T follicular helper cell (primary cell): ENCODE results near the gene ALDH1L1.
"Not testable (repeated sequence)": the region's sequence is repeated elsewhere in the genome, so short reads cannot be mapped to it uniquely, and the experiment has no call there.

ENCODE experiments used
- DNase-seq: peaks from one replicate; pipeline ENCODE4 v3.0.0-alpha.2; 2020; ENCODE audit warnings: low read depth

Gene ALDH1L1

DNA sequence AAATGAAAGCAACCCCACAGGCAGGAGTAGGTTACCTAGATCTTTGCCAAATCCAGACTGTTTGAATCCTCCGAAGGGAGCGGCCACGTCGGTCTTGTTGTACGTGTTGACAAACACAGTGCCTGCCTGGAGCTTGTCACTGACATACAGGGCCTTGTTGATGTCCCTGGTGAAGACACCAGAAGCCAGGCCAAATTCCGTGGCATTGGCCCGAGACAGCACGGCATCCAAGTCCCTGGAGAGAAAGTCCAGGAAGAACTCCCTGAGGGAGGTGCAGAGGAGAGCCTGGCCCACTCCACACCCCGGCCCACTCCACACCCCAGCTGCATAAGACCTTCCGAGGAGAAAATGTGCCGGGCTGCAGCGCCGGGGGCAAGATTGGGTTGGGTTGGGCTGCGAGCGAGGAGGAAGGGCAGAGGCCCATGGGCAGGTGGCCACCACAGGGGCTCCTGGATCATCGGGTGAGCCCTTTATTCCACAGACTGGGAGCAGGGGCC, 74.6 kb downstream of the ALDH1L1 start:
- DNase-seq, result no peak

DNA sequence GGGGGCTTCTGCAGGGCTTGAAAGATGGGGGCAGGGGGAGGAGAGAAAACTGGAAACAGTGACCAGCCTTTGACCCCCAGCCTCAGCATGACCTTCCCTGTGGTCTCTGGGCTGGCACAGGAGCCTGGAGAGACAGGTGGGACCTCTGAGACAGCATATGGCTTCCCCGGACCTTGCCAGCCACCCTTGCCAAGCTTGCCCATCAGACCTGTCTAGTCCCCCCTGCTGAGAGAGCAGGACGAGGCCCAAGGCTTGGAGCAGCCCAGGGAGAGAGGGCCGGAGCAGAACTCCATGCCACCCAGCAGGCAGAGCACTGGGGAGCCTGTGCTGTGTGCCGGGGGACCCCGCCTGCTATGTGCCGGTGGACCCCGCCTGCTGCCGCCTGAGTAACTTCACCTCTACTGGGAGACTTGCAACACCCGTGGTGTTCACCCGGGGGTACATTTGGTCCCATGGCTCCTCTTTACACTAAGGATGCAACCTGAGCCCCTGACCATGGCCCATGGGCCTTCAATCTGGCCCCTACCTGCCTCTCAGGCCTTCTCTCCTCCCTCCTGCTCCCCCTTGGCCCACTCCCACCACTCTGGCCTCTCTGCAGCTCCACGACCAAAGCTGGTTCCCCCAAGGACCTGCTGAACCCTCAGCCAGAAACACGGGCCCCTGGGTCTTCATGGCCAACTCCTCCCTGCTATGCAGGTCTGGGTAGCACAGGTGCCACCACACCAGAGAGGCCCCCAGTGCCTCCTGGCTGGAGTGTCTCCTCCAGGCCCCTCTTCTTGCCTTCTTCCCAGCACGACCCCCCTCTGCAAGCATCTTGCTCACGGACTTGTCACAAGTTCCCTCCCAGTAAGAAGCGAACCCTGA, 75.4 kb downstream of the ALDH1L1 start:
- no peak for DNase-seq

DNA sequence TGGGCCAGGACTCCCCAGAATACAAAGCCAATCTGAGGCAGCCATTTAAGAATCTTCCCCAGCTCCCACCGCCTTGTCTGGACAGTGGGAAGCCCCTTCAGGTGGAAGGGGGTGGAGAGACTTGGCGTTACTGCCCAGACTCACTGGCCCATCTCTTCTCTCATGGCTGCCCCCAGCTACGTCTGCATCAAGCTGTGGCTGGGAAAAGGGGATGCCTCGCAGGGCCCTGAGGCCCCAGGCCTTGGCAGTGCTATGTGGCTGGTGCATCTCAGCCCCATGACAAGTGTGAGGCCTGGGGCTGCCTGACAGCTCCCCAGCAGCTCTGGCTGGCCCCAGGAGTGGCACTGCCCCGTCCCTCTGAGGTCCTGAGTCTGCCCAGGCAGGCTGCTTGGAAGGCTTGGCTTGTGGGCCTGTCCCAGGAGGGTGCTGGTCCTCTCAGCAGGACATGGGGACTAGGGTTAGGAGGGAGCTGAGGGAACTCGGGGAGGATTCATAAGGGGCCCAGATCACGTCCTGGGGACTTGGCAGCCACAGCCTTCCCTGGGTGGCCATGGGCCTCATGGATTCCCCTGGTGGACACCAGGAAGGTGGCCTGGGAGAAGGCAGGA, 76.3 kb downstream of the ALDH1L1 start:
- DNase-seq, result no peak

GRCh38 chr3:126103121-126104027, 77.0 kb downstream of the ALDH1L1 start:
- DNase-seq, result no peak

GRCh38 chr3:126102530-126102951, 77.8 kb downstream of the ALDH1L1 start:
- DNase-seq, result no peak

DNA sequence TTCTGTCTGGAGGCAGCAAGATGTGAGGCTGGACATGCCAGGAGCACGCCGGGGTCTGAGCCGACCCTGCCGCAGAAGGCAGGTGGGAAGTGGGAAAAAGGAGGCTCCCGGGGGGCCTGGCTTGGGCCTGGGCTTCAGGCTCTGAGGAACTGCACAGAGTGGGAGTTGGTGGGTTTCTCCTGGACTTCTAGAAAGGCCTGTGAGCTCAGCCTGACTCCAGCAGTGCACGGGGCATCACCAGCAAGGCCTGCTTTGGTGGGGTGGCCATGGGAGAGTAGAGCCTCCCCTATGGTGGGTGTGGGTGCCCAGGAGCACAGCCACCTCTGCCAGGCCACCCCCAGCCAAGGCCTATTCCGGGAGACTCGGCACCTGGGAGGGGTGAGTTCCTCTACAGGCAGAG, 78.4 kb downstream of the ALDH1L1 start:
- DNase-seq, result no peak

- DNase-seq, result no peak
These were observed 78.8 kb downstream of the ALDH1L1 start for GRCh38 chr3:126101521-126101982.

- no peak for DNase-seq
These were observed 79.6 kb downstream of the ALDH1L1 start for GRCh38 chr3:126100634-126101301.

DNA sequence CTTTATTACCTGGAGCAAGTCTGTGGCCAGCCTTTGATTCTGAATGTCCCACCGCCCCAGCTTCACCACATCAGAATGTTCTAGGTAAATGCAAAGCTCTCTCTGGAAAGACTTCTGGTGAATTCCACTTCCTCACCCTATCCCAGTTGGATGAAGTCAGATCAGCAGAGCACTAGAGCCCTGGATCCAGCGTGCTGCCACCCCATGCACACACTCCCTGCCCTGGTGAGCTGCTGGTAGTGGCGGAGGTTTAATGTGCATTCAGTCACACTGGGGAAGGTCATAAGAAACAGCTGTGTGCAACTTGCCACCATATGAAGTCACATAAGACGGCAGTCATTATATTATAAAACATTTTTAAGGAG, 80.1 kb downstream of the ALDH1L1 start:
- DNase-seq, result no peak

DNA sequence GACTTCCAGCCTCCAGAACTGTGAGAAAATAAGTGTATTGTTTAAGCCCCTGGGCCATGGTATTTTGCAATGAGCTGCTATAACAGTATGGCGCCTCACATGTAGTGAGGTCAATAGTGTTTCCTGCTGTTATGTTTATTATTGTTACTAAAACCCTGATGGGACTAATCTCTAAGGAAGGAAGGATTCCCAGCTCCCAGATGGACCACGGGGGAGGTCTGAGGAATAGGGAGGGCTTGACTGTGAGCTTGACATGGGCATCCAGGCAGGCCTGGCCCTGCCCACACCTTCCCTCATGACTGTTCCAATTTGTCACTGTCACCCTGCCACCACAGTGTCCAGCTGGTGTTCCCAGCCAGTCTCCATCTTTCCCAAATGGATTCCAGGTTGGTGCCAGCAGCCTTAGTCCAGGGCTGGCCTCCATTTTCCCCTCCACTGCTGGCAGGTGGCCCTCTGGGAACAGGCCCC, 82.0 kb downstream of the ALDH1L1 start:
- DNase-seq, result no peak

- no peak for DNase-seq
These were observed 82.6 kb downstream of the ALDH1L1 start for GRCh38 chr3:126097801-126098200.

- not testable (repeated sequence) for DNase-seq
These were observed 84.1 kb downstream of the ALDH1L1 start for GRCh38 chr3:126096274-126096673.

GRCh38 chr3:126092128-126092527, 88.3 kb downstream of the ALDH1L1 start:
- DNase-seq, result not testable (repeated sequence)

DNA sequence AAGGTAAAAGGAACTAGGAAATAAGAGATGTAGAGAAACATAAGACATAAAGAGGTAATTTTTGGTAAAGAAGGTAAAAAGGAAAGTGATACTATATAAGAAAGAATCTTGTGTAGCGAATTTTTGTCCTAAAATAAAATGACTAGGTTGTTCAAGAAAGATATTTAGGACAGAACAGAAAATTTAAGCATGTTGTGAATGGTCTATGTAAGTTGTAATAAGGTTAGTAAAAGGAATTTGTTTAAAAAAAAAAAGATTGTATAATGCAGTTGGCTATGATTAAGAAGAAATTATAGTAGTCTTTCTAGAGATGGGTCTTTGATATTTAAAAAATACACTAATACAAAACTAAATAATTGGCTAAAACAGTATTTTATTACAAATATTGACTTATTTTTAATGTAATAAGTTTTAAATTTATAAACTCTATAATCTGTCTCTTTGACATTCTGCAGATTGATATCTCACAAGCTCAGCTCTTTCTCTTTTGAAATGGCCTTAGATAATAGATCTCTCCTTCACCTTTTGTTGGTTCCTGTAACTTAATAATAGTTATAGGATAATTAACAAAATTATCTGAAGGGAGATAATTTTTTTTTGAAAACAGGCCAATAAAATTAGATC, 92.7 kb downstream of the ALDH1L1 start:
- DNase-seq, result no peak

GRCh38 chr3:126085841-126086240, 94.5 kb downstream of the ALDH1L1 start:
- DNase-seq, result no peak

DNA sequence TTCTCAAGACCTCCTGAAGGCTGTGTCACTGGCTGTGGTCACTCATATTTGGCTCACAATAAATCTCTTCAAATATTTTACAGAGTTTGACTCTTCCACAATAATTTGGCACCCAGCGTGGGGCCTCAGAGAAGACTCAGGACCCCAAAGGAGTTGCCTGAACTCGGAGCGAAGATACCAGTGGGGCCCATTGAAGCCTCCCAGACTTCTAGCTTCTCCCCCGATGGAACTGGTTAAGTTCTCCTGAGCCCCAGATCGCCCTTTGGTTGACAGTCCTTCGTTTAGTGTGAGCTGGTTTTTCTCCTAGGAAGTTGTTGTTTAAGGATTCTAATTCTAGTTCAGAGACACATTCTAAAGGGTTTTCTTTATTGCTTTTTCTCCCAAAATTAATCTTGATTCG, 95.1 kb downstream of the ALDH1L1 start:
- DNase-seq, result no peak

GRCh38 chr3:126084768-126085180, 95.6 kb downstream of the ALDH1L1 start:
- DNase-seq, result no peak

DNA sequence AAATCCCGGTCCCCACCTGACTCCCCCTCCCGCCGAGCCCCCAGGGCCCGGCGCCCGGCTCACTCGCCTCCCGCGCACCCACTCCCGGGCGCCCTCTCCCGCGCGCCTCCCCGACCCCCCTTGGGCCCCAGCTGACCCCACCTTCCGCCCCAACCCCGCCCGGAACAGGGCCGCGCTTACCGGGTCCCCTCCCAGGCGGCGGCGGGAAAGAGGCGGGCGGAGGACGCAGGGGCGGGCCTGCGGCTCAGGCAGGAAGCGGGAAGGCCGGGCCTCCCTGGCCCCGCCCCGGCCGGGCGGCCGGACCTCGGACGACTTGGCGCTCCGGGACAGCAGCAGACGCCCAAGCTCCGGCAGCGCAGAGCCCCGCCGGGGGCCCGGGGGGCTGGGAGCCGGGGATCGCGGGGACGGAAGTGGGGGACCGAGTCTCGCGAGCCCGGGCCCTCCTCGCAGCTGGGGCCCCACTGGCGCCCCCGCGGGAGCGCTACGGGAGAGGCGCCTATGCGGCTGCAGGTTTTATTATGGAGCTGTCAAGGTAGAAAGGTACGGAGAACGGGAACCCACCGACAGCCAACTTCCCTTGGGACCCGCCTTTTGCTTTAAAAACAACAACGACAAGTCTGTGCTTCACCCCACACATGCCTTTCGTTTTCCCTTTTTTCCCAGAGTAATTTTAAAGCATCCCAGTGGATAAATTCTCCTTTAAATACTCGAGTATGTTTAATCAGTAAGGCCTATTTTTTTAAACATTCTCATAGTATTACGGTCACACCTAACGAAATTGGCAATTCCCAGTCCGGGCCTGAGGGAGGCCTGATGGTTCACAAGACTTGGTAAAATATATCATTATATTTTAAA, 96.2 kb downstream of the ALDH1L1 start, which contains the start of gene SLC41A3:
TSS of gene SLC41A3 (minus strand) at position 212 of the 855 bp plus-strand sequence. CDS start 15,905 bp downstream, outside the sequence.
- DNase-seq, result peak; percentile 69

DNA sequence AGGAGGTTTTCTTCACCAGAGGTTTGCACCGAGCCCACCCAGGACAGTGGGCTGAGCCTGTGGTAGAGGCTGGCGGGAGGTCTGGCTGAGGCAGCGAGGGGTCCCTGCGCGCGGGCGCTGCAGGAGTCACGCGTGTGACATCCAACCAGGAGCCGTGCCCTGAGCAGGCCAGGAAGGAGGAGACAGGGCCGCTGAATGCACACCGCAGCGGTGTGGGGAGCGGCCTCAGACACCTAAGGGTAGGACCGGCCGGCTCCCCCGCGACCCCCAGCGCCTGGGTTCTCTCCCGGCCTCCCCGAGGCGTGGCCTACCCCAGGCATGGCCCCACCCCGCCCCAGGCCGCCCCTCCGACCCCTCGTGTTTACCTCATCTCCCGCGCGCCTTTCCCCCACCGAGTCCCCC, 96.9 kb downstream of the ALDH1L1 start:
- peak; percentile 9 for DNase-seq

DNA sequence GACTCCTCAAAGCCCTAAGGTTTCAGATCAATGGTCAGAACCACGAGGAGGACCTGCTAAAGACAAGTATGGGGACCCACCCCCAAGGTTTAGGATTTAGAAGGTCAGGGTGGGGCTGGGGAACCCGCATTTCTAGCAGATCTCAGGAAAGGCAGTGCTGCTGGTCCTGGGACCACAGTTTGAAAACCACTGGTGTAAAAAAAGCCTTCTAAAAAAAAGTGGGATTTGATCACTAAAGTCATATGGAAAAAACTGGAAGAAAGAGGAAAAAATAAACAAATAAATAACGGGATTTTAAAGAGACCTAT, 97.3 kb downstream of the ALDH1L1 start:
- no peak for DNase-seq
